HCT116 (cell line): Measurements from ENCODE around the gene CASR. TPM values are rescaled to one million over a fixed set of nuclear protein-coding genes. Genes with fewer than 3 reads are reported as not detected.
"Not testable (repeated sequence)": the region's sequence is repeated elsewhere in the genome, so short reads cannot be mapped to it uniquely, and the experiment has no call there.

Source experiments
- ATAC-seq: fragments of 200-7000 bp; cut with Tn5 transposase; 2 replicates; pipeline ENCODE4 v1.9.1; 2020; ENCODE audit warnings: mild to moderate bottlenecking, moderate library complexity
- BruUV-seq: library from RNA; stranded (reverse); fragments of 400-500 nt; replicated peaks from 2 replicates; lab custom pipeline; 2021; lab: Mats Ljungman, UMichigan
- CTCF ChIA-PET: fragments of 300-600 bp; sonication (Branson Sonifier 250); formaldehyde crosslinking; loops from one replicate; lab custom pipeline; 2021; ENCODE audit warnings: antibody characterized with exemption; lab: Charles Lee
- POLR2A ChIA-PET: fragments of 300-600, 350-600 bp; sonication (Branson Sonifier 250); formaldehyde crosslinking; loops from one replicate; lab custom pipeline; 2021; ENCODE audit warnings: antibody characterized with exemption; lab: Charles Lee
- RAD21 ChIA-PET, 2 experiments: fragments of 300-600 bp; sonication (Branson Sonifier 250); formaldehyde crosslinking; loops; one replicate each; lab custom pipeline; 2023; ENCODE audit warnings: low total read pairs in 2 of 2; ENCODE audit not compliant: uncharacterized antibody in 2 of 2, unreplicated experiment in 2 of 2, low non-redundant PET in 1 of 2; lab: Charles Lee
- DNase-seq: peaks from one replicate; pipeline ENCODE4 v3.0.0-alpha.2; 2010; ENCODE audit warnings: low read depth, low spot score
- H2AFZ ChIP-seq: fragments of 200-600 bp; shearing (Covaris generic), sonication (generic); 2 replicates; pipeline ENCODE4 v1.6.1; 2017; ENCODE audit warnings: low read depth, mixed run types, mixed read lengths, antibody characterized with exemption, low read length; ENCODE audit not compliant: poor library complexity, severe bottlenecking
- H3K27ac ChIP-seq: 2 replicates; pipeline ENCODE4 v1.5.1; 2012; ENCODE audit warnings: low read depth, low read length
- H3K27me3 ChIP-seq: fragments of 200-600 bp; sonication (generic); 2 replicates; pipeline ENCODE4 v1.6.1; 2016; ENCODE audit warnings: mixed run types, low read length, mixed read lengths; ENCODE audit not compliant: insufficient read depth
- H3K36me3 ChIP-seq, 2 experiments: fragments of 200-500 bp in 1 of 2; fragments of 200-600 bp in 1 of 2; sonication (Bioruptor generic) in 1 of 2; sonication (generic) in 1 of 2; 2 replicates each; pipeline versions ENCODE4 v1.5.1 to v1.6.1; 2014 to 2016; ENCODE audit warnings: low read length in 2 of 2, inconsistent platforms in 1 of 2, mixed read lengths in 1 of 2, mixed run types in 1 of 2; ENCODE audit not compliant: insufficient read depth in 2 of 2, control insufficient read depth in 1 of 2
- H3K4me1 ChIP-seq, 2 experiments: fragments of 200-600 bp in 1 of 2; sonication (generic) in 1 of 2; 2 replicates each; pipeline versions ENCODE4 v1.5.1 to v1.6.1; 2012 to 2017; ENCODE audit warnings: low read length in 2 of 2, inconsistent platforms in 1 of 2, mild to moderate bottlenecking in 1 of 2, mixed read lengths in 1 of 2, mixed run types in 1 of 2, moderate library complexity in 1 of 2; ENCODE audit not compliant: insufficient read depth in 2 of 2, control insufficient read depth in 1 of 2
- H3K4me2 ChIP-seq: fragments of 200-600 bp; sonication (generic); 2 replicates; pipeline ENCODE4 v1.6.1; 2017; ENCODE audit warnings: mixed run types, low read length, mixed read lengths
- H3K4me3 ChIP-seq, 2 experiments: fragments of 200-600 bp in 1 of 2; sonication (generic) in 1 of 2; replicated peaks in 1 of 2; 2 replicates each; pipeline ENCODE4 v1.5.1; 2011 to 2016; ENCODE audit warnings: low read length in 2 of 2, control low read depth in 1 of 2, low read depth in 1 of 2, mild to moderate bottlenecking in 1 of 2, mixed read lengths in 1 of 2, mixed run types in 1 of 2
- H3K79me2 ChIP-seq: fragments of 200-600 bp; sonication (generic); 2 replicates; pipeline ENCODE4 v1.6.1; 2017; ENCODE audit warnings: mild to moderate bottlenecking, mixed run types, low read length, moderate library complexity, mixed read lengths; ENCODE audit not compliant: insufficient read depth
- H3K9ac ChIP-seq: fragments of 200-600 bp; sonication (generic); 2 replicates; pipeline ENCODE4 v1.6.1; 2016; ENCODE audit warnings: low read length, mixed read lengths
- H3K9me2 ChIP-seq: fragments of 200-600 bp; sonication (generic), shearing (Covaris generic); 2 replicates; pipeline ENCODE4 v1.6.1; 2017; ENCODE audit warnings: mixed run types, mild to moderate bottlenecking, moderate library complexity; ENCODE audit not compliant: insufficient read depth
- H3K9me3 ChIP-seq, 2 experiments: fragments of 200-500 bp in 1 of 2; fragments of 200-600 bp in 1 of 2; sonication (Bioruptor generic) in 1 of 2; sonication (generic) in 1 of 2; 2 replicates each; pipeline ENCODE4 v1.6.1; 2014 to 2017; ENCODE audit warnings: low read length in 2 of 2, mixed read lengths in 2 of 2, inconsistent platforms in 1 of 2, low read depth in 1 of 2, mild to moderate bottlenecking in 1 of 2, mixed run types in 1 of 2, moderate library complexity in 1 of 2; ENCODE audit not compliant: control insufficient read depth in 1 of 2, insufficient read depth in 1 of 2
- H4K20me1 ChIP-seq: fragments of 200-600 bp; sonication (generic), shearing (Covaris generic); 2 replicates; pipeline ENCODE4 v1.6.1; 2017; ENCODE audit warnings: mixed run types, mild to moderate bottlenecking, moderate library complexity; ENCODE audit not compliant: insufficient read depth
- CBX3 ChIP-seq: IDR thresholded peaks from 2 replicates; pipeline ENCODE4 v1.6.1; 2012; ENCODE audit warnings: low read depth
- CTCF ChIP-seq, 3 experiments: fragments of 200-600 bp in 1 of 3; sonication (generic) in 1 of 3; IDR thresholded peaks in 2 of 3; conservative IDR thresholded peaks in 1 of 3; 2 replicates each; pipeline ENCODE4 v1.5.1; 2012 to 2017; ENCODE audit warnings: low read depth in 2 of 3, low read length in 2 of 3, antibody characterized with exemption in 1 of 3, borderline replicate concordance in 1 of 3, control low read depth in 1 of 3, mild to moderate bottlenecking in 1 of 3, mixed read lengths in 1 of 3, mixed run types in 1 of 3, moderate library complexity in 1 of 3; ENCODE audit not compliant: insufficient read depth in 1 of 3
- EGR1 ChIP-seq: IDR thresholded peaks from 2 replicates; pipeline ENCODE4 v1.6.1; 2012; ENCODE audit warnings: low read depth
- ELF1 ChIP-seq: IDR thresholded peaks from 2 replicates; pipeline ENCODE4 v1.6.1; 2012; ENCODE audit warnings: low read depth, borderline replicate concordance
- EZH2 ChIP-seq: fragments of 200-600 bp; sonication (generic); IDR thresholded peaks from 2 replicates; pipeline ENCODE4 v1.6.1; 2017; ENCODE audit warnings: antibody characterized with exemption, mixed run types
- RAD21 ChIP-seq: IDR thresholded peaks from 2 replicates; pipeline ENCODE4 v1.6.1; 2012; ENCODE audit warnings: low read depth, mild to moderate bottlenecking
- SIN3A ChIP-seq: IDR thresholded peaks from 2 replicates; pipeline ENCODE4 v1.6.1; 2012; ENCODE audit warnings: low read depth
- intact Hi-C: fragments of 100-400 bp; cut with micrococcal nuclease; formaldehyde crosslinking; loops from 2 replicates; pipeline ENCODE4 v1.10.0; 2022
- total RNA-seq: library from RNA; stranded (reverse); gene quantifications from one replicate; pipeline ENCODE4 v1.2.1, GENCODE V29; 2021; ENCODE audit not compliant: unreplicated experiment
- TF ChIP-seq, protein P1 (sequence below): IDR thresholded peaks from 2 replicates; pipeline ENCODE4 v1.6.1; 2011; ENCODE audit warnings: mild to moderate bottlenecking, low read length, moderate library complexity; ENCODE audit not compliant: insufficient replicate concordance; ENCODE audit errors: extremely low read depth

CASR gene
- total RNA-seq, 1 experiment from 2014 or later, result not detected

DNA sequence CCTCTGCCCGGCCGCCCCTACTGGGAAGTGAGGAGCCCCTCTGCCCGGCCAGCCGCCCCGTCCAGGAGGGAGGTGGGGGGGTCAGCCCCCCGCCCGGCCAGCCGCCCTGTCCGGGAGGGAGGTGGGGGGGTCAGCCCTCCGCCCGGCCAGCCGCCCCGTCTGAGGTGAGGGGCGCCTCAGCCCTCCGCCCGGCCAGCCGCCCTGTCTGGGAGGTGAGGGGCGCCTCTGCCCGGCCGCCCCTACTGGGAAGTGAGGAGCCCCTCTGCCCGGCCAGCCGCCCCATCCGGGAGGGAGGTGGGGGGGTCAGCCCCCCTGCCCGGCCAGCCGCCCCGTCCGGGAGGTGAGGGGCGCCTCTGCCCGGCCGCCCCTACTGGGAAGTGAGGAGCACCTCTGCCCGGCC, 18.5 kb upstream of the CASR start:
- H3K9ac ChIP-seq, POLR2A ChIA-PET, RAD21 ChIA-PET, H3K4me1 ChIP-seq, H3K9me2 ChIP-seq, intact Hi-C loops, H4K20me1 ChIP-seq, DNase-seq, H3K4me2 ChIP-seq, BruUV-seq, H3K27ac ChIP-seq, H2AFZ ChIP-seq, H3K36me3 ChIP-seq, CTCF ChIA-PET, ATAC-seq, H3K79me2 ChIP-seq, H3K27me3 ChIP-seq, H3K4me3 ChIP-seq, H3K9me3 ChIP-seq: not testable (repeated sequence)

GRCh38 chr3:122167630-122168029, 15.8 kb upstream of the CASR start:
- ChIA-PET RAD21 (no interaction called here), POLR2A (no interaction called here), CTCF (no interaction called here)
- Histone ChIP-seq H4K20me1 (no peaks in the 10 kb centered on the region), H3K9ac (no peak overlapping the region), H3K79me2 (no peaks in the 10 kb centered on the region), H3K27me3 (no peaks in the 10 kb centered on the region), H2AFZ (no peak overlapping the region), H3K36me3 (no peaks in the 10 kb centered on the region), H3K4me3 (no peak overlapping the region), H3K9me2 (no peaks in the 10 kb centered on the region; the same call in 1 of the 2 replicates), H3K9me3 (no peaks in the 10 kb centered on the region), H3K27ac (no peak overlapping the region), H3K4me2 (no peak overlapping the region), H3K4me1 (no peaks in the 10 kb centered on the region)
- no TSS peak for BruUV-seq
- no peak for ATAC-seq
- intact Hi-C loops, result no loop called here
- TF ChIP-seq CBX3, result no peak
- TF ChIP-seq SIN3A, result no peak
- no peak for TF ChIP-seq EGR1
- TF ChIP-seq EZH2, result no peak
- no peak for TF ChIP-seq CTCF (IDR thresholded peaks at IDR 0.05 in 2 of 3, conservative IDR thresholded peaks at IDR 0.05 in 1 of 3; ENCODE audit: borderline replicate concordance in 1 of 3, insufficient read depth in 1 of 3, low read depth in 2 of 3, low read length in 2 of 3)
- TF ChIP-seq RAD21, result no peak
- no peak for TF ChIP-seq ELF1
- TF ChIP-seq, protein P1, sequence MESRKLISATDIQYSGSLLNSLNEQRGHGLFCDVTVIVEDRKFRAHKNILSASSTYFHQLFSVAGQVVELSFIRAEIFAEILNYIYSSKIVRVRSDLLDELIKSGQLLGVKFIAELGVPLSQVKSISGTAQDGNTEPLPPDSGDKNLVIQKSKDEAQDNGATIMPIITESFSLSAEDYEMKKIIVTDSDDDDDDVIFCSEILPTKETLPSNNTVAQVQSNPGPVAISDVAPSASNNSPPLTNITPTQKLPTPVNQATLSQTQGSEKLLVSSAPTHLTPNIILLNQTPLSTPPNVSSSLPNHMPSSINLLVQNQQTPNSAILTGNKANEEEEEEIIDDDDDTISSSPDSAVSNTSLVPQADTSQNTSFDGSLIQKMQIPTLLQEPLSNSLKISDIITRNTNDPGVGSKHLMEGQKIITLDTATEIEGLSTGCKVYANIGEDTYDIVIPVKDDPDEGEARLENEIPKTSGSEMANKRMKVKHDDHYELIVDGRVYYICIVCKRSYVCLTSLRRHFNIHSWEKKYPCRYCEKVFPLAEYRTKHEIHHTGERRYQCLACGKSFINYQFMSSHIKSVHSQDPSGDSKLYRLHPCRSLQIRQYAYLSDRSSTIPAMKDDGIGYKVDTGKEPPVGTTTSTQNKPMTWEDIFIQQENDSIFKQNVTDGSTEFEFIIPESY, result no peak
- no peak for DNase-seq
